HL-60 (cell line): ENCODE results near the gene MAGOH.

ENCODE experiments used
- DNase-seq, 2 experiments: peaks; one replicate each; pipeline ENCODE4 v3.0.0-alpha.2; 2010 to 2020; ENCODE audit warnings: low read depth in 1 of 2, low spot score in 1 of 2
- H3K27ac ChIP-seq: fragments of 250-450 bp; sonication (Bioruptor Pico); replicated peaks from 2 replicates; pipeline ENCODE4 v1.5.1; 2020; ENCODE audit warnings: mild to moderate bottlenecking, moderate library complexity
- H3K27me3 ChIP-seq: fragments of 250-450 bp; sonication (Bioruptor Pico); 2 replicates; pipeline ENCODE4 v1.5.1; 2021; ENCODE audit warnings: mild to moderate bottlenecking, moderate library complexity; ENCODE audit not compliant: insufficient read depth, poor library complexity, severe bottlenecking
- H3K4me3 ChIP-seq: replicated peaks from 2 replicates; pipeline ENCODE4 v1.5.1; 2011; ENCODE audit warnings: mild to moderate bottlenecking, control low read depth, low read length; ENCODE audit not compliant: insufficient read depth
- GABPA ChIP-seq: IDR thresholded peaks from 2 replicates; pipeline ENCODE4 v1.6.1; 2012; ENCODE audit warnings: low read depth
- POLR2AphosphoS5 ChIP-seq: IDR thresholded peaks from 2 replicates; pipeline ENCODE4 v1.6.1; 2012; ENCODE audit warnings: low read depth
- SPI1 ChIP-seq: IDR thresholded peaks from 2 replicates; pipeline ENCODE4 v1.6.1; 2012; ENCODE audit warnings: low read depth, mild to moderate bottlenecking, borderline replicate concordance
- TF ChIP-seq, protein P1 (sequence below): IDR thresholded peaks from 2 replicates; pipeline ENCODE4 v1.6.1; 2012; ENCODE audit warnings: low read depth; ENCODE audit not compliant: insufficient replicate concordance
- TF ChIP-seq, protein P2 (sequence below): IDR thresholded peaks from one replicate; pipeline ENCODE4 v1.5.1; 2011; ENCODE audit warnings: low read length, control low read depth, inconsistent platforms; ENCODE audit not compliant: insufficient read depth

The MAGOH gene

DNA sequence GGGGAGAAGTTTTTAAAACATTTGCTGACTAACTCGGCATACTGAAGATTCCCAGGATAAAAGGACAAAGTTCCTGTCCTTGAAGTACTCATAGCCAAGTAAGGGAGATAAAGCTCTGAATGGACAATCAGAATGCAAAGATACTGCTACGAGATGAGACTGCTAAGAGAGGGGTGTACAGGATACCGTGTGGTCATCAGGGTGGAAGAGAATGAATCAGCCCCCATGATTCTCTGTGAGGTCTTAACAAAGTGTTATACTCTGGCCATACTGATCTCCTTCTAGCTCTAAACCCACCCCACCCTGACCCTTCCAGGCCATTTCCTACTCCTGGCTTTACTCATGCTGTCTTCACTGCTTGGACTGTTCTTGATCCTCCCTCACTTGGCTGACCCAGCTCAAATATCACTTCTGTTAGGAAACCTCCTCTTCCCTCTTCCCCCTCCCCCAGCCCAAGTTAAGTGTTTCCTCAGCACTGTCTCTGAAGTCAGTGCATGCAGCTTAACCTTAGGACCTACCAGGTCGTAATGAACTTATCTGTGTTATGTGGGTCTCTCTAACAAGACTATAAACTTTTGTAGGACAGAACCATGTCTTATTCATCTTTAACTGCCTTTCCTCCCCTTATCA is 15.8 kb upstream of the MAGOH start:
- H3K27ac ChIP-seq: no peak overlapping the region
- no peak overlapping the region for H3K4me3 ChIP-seq
- no peak for DNase-seq
- H3K27me3 ChIP-seq: no peaks in the 10 kb centered on the region
- TF ChIP-seq, protein P1, sequence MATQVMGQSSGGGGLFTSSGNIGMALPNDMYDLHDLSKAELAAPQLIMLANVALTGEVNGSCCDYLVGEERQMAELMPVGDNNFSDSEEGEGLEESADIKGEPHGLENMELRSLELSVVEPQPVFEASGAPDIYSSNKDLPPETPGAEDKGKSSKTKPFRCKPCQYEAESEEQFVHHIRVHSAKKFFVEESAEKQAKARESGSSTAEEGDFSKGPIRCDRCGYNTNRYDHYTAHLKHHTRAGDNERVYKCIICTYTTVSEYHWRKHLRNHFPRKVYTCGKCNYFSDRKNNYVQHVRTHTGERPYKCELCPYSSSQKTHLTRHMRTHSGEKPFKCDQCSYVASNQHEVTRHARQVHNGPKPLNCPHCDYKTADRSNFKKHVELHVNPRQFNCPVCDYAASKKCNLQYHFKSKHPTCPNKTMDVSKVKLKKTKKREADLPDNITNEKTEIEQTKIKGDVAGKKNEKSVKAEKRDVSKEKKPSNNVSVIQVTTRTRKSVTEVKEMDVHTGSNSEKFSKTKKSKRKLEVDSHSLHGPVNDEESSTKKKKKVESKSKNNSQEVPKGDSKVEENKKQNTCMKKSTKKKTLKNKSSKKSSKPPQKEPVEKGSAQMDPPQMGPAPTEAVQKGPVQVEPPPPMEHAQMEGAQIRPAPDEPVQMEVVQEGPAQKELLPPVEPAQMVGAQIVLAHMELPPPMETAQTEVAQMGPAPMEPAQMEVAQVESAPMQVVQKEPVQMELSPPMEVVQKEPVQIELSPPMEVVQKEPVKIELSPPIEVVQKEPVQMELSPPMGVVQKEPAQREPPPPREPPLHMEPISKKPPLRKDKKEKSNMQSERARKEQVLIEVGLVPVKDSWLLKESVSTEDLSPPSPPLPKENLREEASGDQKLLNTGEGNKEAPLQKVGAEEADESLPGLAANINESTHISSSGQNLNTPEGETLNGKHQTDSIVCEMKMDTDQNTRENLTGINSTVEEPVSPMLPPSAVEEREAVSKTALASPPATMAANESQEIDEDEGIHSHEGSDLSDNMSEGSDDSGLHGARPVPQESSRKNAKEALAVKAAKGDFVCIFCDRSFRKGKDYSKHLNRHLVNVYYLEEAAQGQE: no peak
- no peak for TF ChIP-seq SPI1
- TF ChIP-seq, protein P2, sequence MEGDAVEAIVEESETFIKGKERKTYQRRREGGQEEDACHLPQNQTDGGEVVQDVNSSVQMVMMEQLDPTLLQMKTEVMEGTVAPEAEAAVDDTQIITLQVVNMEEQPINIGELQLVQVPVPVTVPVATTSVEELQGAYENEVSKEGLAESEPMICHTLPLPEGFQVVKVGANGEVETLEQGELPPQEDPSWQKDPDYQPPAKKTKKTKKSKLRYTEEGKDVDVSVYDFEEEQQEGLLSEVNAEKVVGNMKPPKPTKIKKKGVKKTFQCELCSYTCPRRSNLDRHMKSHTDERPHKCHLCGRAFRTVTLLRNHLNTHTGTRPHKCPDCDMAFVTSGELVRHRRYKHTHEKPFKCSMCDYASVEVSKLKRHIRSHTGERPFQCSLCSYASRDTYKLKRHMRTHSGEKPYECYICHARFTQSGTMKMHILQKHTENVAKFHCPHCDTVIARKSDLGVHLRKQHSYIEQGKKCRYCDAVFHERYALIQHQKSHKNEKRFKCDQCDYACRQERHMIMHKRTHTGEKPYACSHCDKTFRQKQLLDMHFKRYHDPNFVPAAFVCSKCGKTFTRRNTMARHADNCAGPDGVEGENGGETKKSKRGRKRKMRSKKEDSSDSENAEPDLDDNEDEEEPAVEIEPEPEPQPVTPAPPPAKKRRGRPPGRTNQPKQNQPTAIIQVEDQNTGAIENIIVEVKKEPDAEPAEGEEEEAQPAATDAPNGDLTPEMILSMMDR: no peak
- TF ChIP-seq GABPA: no peak
- TF ChIP-seq POLR2AphosphoS5: no peak

DNA sequence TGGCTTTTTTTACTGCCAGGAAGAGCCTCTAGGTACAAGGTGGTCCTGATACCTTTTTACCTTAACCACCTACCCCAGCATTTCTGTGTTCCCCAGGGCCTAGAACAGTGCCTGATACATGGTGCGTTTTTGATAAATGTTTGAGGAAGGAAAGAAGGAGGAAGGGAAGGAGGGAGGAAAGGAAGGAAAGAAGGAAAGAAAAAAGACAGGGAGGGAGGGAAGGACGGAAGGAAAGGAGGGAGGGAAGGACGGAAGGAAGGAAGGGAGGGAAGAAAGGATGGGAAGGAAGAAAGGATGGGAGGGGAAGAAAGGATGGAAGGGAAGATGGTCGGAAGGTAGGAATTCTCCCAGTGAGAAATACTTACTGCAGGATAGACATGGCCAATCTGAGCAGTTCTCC is 12.0 kb upstream of the MAGOH start:
- no peak for TF ChIP-seq SPI1
- TF ChIP-seq GABPA: no peak
- TF ChIP-seq, protein P1: no peak
- no peak for TF ChIP-seq POLR2AphosphoS5
- no peak overlapping the region for H3K4me3 ChIP-seq
- no peaks in the 10 kb centered on the region for H3K27me3 ChIP-seq
- DNase-seq: no peak
- H3K27ac ChIP-seq: no peak overlapping the region

DNA sequence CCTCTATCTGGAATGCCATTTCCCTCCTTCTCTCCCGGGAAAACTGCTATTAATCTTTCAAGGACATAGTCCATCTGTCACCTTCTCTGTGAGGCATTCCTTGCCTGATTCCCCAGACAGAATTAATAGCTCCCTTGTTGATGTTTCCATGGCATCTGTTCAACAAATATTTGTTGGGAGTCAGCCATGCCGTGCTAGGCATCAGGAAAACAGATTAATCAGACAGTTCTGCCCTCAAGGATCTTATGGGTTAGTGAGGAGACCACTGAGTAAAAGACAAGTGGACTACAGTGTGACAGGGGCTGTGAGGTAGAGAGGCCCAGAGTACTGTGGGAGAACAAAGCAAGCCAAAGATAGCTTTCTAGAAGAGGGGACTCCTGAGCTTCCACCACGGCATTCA is 11.4 kb upstream of the MAGOH start:
- no peak for DNase-seq
- H3K27ac ChIP-seq: no peak overlapping the region
- no peak overlapping the region for H3K4me3 ChIP-seq
- TF ChIP-seq, protein P1: no peak
- TF ChIP-seq, protein P2: no peak
- TF ChIP-seq GABPA (no peak), SPI1 (no peak), POLR2AphosphoS5 (no peak)
- no peaks in the 10 kb centered on the region for H3K27me3 ChIP-seq
